ENCODE measurements around the gene GLA.

Gene GLA

GRCh38 chrX:101395789-101396188 lies 11.9 kb downstream of the GLA start:
- no peak for DNase-seq

- no peak for DNase-seq
These were observed 13.4 kb downstream of the GLA start for GRCh38 chrX:101394372-101394771.

- DNase-seq = no peak
These were observed 14.0 kb downstream of the GLA start for GRCh38 chrX:101393530-101394305.

GRCh38 chrX:101391831-101392230 lies 15.9 kb downstream of the GLA start:
- no peak for DNase-seq

GRCh38 chrX:101390664-101391525 lies 16.8 kb downstream of the GLA start, which contains the start of gene RPL36A:
Gene RPL36A, plus strand, starts transcription at chrX:101391011. Its CDS starts 33 bp downstream, at chrX:101391044.
- DNase-seq = peak; percentile 88

GRCh38 chrX:101388604-101389003 lies 19.1 kb downstream of the GLA start:
- DNase-seq = no peak

GRCh38 chrX:101386542-101386885 lies 21.2 kb downstream of the GLA start:
- no peak for DNase-seq

GRCh38 chrX:101385795-101386541 lies 21.8 kb downstream of the GLA start, which contains the start of gene BTK:
Gene BTK, minus strand, starts transcription at chrX:101386191. Its CDS starts 10,907 bp downstream, at chrX:101375284.
- no peak for DNase-seq

GRCh38 chrX:101385026-101385684 lies 22.6 kb downstream of the GLA start:
- DNase-seq = no peak

- DNase-seq = no peak
These were observed 24.0 kb downstream of the GLA start for GRCh38 chrX:101383679-101384205.

- DNase-seq = no peak
These were observed 30.2 kb downstream of the GLA start for GRCh38 chrX:101377547-101377946.

- DNase-seq = no peak
These were observed 36.7 kb downstream of the GLA start for GRCh38 chrX:101370888-101371504.

- no peak for DNase-seq
These were observed 38.0 kb downstream of the GLA start for GRCh38 chrX:101369687-101370086.

GRCh38 chrX:101368800-101369199 lies 38.9 kb downstream of the GLA start:
- DNase-seq = no peak

GRCh38 chrX:101365301-101365795 lies 42.4 kb downstream of the GLA start:
- DNase-seq = no peak

- DNase-seq = no peak
These were observed 45.0 kb downstream of the GLA start for GRCh38 chrX:101362757-101363156.

GRCh38 chrX:101362116-101362515 lies 45.6 kb downstream of the GLA start:
- DNase-seq = no peak

GRCh38 chrX:101360390-101360789 lies 47.3 kb downstream of the GLA start:
- DNase-seq = no peak

- DNase-seq = no peak
These were observed 47.8 kb downstream of the GLA start for GRCh38 chrX:101359966-101360365.

- DNase-seq = no peak
These were observed 50.4 kb downstream of the GLA start for GRCh38 chrX:101357166-101357795.

- no peak for DNase-seq
These were observed 58.5 kb downstream of the GLA start for GRCh38 chrX:101349193-101349562.
